Measurements from ENCODE around the gene ILKAP. TPM values are rescaled to one million over a fixed set of nuclear protein-coding genes. Genes with fewer than 3 reads are reported as not detected.

Gene ILKAP
- total and polyA plus RNA-seq, 2 of the 4 experiments (the other 2 are of a cell fraction), result 13.3 to 44.2 TPM

GRCh38 chr2:238242731-238243495 lies 39.4 kb upstream of the ILKAP start:
- H3K23ac ChIP-seq (ENCODE audit: low read depth, low read length), result no peak overlapping the region
- no TSS peak for BruUV-seq (replicated peaks)
- H3K79me1 ChIP-seq (ENCODE audit: low read depth in 1 of 2, low read length in 2 of 2), result peaks cover 0 to 2% of the 10 kb centered on the region in 2 experiments; a peak in 1 of 4 replicates
- no peak overlapping the region for H3K4me3 ChIP-seq (ENCODE audit: insufficient read depth, low read depth, low read length)
- H4K8ac ChIP-seq (ENCODE audit: low read depth in 2 of 2, low read length in 2 of 2), result no peak overlapping the region
- TF ChIP-seq RFX5 (IDR thresholded peaks at IDR 0.05; ENCODE audit: low read depth, low read length) (no peak), NFE2L2 (IDR thresholded peaks at IDR 0.05; ENCODE audit: low read depth, low read length) (no peak), CEBPB (IDR thresholded peaks at IDR 0.05; ENCODE audit: low read depth, low read length) (no peak), MAFK (IDR thresholded peaks at IDR 0.05; ENCODE audit: low read depth, low read length) (no peak), SMC3 (IDR thresholded peaks at IDR 0.05; ENCODE audit: low read depth, low read length) (no peak), MAZ (IDR thresholded peaks at IDR 0.05; ENCODE audit: borderline replicate concordance, low read depth, low read length) (no peak), RAD21 (IDR thresholded peaks at IDR 0.05; ENCODE audit: low read length) (no peak), POLR2A (IDR thresholded peaks at IDR 0.05; ENCODE audit: low read depth, low read length) (no peak), BHLHE40 (IDR thresholded peaks at IDR 0.05; ENCODE audit: low read depth, low read length) (no peak), CHD1 (IDR thresholded peaks at IDR 0.05; ENCODE audit: low read depth, low read length) (no peak), MXI1 (IDR thresholded peaks at IDR 0.05; ENCODE audit: borderline replicate concordance, low read depth, low read length) (no peak), RCOR1 (IDR thresholded peaks at IDR 0.05; ENCODE audit: insufficient replicate concordance, low read length) (no peak), CTCF (conservative IDR thresholded peaks at IDR 0.05; ENCODE audit: low read depth, low read length) (no peak)
- TF ChIP-seq, protein P1, sequence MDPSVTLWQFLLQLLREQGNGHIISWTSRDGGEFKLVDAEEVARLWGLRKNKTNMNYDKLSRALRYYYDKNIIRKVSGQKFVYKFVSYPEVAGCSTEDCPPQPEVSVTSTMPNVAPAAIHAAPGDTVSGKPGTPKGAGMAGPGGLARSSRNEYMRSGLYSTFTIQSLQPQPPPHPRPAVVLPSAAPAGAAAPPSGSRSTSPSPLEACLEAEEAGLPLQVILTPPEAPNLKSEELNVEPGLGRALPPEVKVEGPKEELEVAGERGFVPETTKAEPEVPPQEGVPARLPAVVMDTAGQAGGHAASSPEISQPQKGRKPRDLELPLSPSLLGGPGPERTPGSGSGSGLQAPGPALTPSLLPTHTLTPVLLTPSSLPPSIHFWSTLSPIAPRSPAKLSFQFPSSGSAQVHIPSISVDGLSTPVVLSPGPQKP (IDR thresholded peaks at IDR 0.05; ENCODE audit: borderline replicate concordance, low read depth, low read length), result no peak
- TF ChIP-seq, protein P2, sequence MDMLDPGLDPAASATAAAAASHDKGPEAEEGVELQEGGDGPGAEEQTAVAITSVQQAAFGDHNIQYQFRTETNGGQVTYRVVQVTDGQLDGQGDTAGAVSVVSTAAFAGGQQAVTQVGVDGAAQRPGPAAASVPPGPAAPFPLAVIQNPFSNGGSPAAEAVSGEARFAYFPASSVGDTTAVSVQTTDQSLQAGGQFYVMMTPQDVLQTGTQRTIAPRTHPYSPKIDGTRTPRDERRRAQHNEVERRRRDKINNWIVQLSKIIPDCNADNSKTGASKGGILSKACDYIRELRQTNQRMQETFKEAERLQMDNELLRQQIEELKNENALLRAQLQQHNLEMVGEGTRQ (IDR thresholded peaks at IDR 0.05; ENCODE audit: low read depth, low read length), result no peak
- WGBS, 2 experiments (ENCODE audit: extremely low coverage in 2 of 2, insufficient read length in 1 of 2), result 43% methylated on average over 1 of the region's 7 CpGs; no CpG with 5 or more reads in 1 of the 2 experiments
- H2AFZ ChIP-seq (replicated peaks; ENCODE audit: low read length, poor library complexity), result no peak overlapping the region
- H2BK120ac ChIP-seq (ENCODE audit: low read depth, low read length), result no peak overlapping the region
- no peak overlapping the region for H3K18ac ChIP-seq (ENCODE audit: low read depth, low read length)
- peaks cover 9% of the 10 kb centered on the region for H3K27me3 ChIP-seq (ENCODE audit: control insufficient read depth, insufficient read depth, low read length)
- no peak overlapping the region for H2BK5ac ChIP-seq (ENCODE audit: low read depth, low read length, poor library complexity, severe bottlenecking)
- H3K4ac ChIP-seq (ENCODE audit: low read depth, low read length), result no peak overlapping the region
- H2AK9ac ChIP-seq (replicated peaks; ENCODE audit: low read depth, low read length, poor library complexity), result no peak overlapping the region
- H4K5ac ChIP-seq (ENCODE audit: low read depth, low read length), result no peak overlapping the region
- H2BK20ac ChIP-seq (ENCODE audit: low read depth, low read length), result no peak overlapping the region
- peaks cover 2% of the 10 kb centered on the region; the same call in 1 of the 2 replicates for H3K4me1 ChIP-seq (ENCODE audit: control insufficient read depth, insufficient read depth, low read length)
- no peak overlapping the region for H2AK5ac ChIP-seq (ENCODE audit: low read depth, low read length)
- H2BK15ac ChIP-seq (ENCODE audit: low read depth, low read length), result no peak overlapping the region
- peaks cover 4% of the 10 kb centered on the region; the same call in 1 of the 2 replicates for H3K36me3 ChIP-seq (ENCODE audit: control insufficient read depth, insufficient read depth, low read length)
- dilution Hi-C loops (cut with HindIII; ENCODE audit: low sequenced_read_pairs, unreplicated experiment), result no loop called here
- H3K9me3 ChIP-seq (ENCODE audit: control insufficient read depth, insufficient read depth, low read length), result no peaks in the 10 kb centered on the region
- no peak overlapping the region for H3K9ac ChIP-seq (ENCODE audit: low read depth, low read length)
- intact Hi-C loops (cut with micrococcal nuclease), result no loop called here
- no peak overlapping the region for H4K91ac ChIP-seq (ENCODE audit: insufficient read depth, low read depth, low read length)
- CTCF ChIA-PET, result interaction anchor here (1.3 kb wide), 1 partner anchor 17 kb away, joined by 3 read pairs; no protein-coding TSS in a partner anchor
- ATAC-seq (ENCODE audit: low read depth) (no peak), DNase-seq (no peak)
- in situ Hi-C loops (cut with MboI; ENCODE audit: low sequenced_read_pairs), result no loop called here
- no peak overlapping the region for H3K56ac ChIP-seq (ENCODE audit: extremely low read depth, insufficient read depth, low read length)
- no peaks in the 10 kb centered on the region for H4K20me1 ChIP-seq (ENCODE audit: insufficient read depth, low read length)
- no peaks in the 10 kb centered on the region for H3K9me1 ChIP-seq (ENCODE audit: insufficient read depth, low read length)
- no peak overlapping the region for H3K4me2 ChIP-seq (ENCODE audit: low read depth, low read length)
- no peak overlapping the region for H3K27ac ChIP-seq (ENCODE audit: insufficient read depth, low read length)
- POLR2A ChIA-PET (ENCODE audit: unreplicated experiment), result no interaction called here
- no peak overlapping the region for H3K14ac ChIP-seq (replicated peaks; ENCODE audit: low read depth, low read length)
